Lower leg skin (tissue), 3 donors: ENCODE measurements around the gene SRP68.

Source experiments
- POLR2A ChIP-seq, 2 donors: fragments of 450-650 bp; IDR thresholded peaks; one replicate each; pipeline ENCODE4 v1.6.1; 2016 to 2017; ENCODE audit warnings: antibody characterized with exemption in 2 of 2, mild to moderate bottlenecking in 1 of 2, moderate library complexity in 1 of 2
- TF ChIP-seq, protein P1 (sequence below), 3 donors: fragments of 450-650 bp; IDR thresholded peaks; one replicate each; pipeline ENCODE4 v1.5.1; 2016; ENCODE audit warnings: antibody characterized with exemption in 3 of 3, mild to moderate bottlenecking in 3 of 3, moderate library complexity in 2 of 3

DNA sequence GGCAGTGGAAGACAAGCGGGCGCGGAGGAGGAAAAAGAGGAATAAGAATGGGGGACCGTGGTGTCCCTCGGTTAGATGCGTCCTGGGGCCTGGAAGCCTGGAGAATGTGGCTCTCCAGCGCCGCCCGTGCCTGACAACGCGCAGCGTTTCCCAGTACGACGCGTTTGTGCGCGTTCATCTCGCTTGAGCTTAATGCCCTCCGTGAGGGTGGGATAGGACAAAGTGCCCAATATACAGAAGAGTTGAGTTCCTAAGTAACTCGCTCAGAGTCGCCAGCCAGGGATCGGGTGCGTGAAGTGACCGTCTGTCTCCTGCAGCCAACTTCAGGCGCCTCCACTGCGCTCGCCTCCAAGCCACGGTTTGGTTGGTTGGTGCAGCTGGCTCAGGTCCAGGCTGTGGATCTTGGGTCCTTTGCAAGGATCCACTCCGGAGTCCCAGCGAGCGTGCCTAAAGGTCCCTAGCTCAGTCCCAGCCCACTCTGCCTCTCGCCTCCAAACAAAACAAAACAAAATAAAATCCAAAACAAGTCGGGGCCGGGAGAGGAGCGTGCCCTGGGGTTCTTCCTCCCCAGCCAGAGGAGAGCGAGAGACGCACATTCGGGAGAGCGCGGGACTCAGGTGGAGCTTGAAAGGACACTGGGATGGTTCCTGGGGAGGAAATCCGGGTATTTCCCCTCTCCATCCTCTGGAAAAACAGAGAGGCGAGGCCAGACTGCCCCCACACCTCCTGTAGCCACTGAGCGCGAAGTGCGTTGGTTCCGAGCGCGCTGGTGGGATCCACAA lies 3.2 kb upstream of the SRP68 start:
- TF ChIP-seq, protein P1, sequence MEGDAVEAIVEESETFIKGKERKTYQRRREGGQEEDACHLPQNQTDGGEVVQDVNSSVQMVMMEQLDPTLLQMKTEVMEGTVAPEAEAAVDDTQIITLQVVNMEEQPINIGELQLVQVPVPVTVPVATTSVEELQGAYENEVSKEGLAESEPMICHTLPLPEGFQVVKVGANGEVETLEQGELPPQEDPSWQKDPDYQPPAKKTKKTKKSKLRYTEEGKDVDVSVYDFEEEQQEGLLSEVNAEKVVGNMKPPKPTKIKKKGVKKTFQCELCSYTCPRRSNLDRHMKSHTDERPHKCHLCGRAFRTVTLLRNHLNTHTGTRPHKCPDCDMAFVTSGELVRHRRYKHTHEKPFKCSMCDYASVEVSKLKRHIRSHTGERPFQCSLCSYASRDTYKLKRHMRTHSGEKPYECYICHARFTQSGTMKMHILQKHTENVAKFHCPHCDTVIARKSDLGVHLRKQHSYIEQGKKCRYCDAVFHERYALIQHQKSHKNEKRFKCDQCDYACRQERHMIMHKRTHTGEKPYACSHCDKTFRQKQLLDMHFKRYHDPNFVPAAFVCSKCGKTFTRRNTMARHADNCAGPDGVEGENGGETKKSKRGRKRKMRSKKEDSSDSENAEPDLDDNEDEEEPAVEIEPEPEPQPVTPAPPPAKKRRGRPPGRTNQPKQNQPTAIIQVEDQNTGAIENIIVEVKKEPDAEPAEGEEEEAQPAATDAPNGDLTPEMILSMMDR (IDR thresholded peaks at IDR 0.05), result no peak
- TF ChIP-seq POLR2A (IDR thresholded peaks at IDR 0.05), result no peak
